Measurements from ENCODE around the gene SETD3. TPM values are rescaled to one million over a fixed set of nuclear protein-coding genes. Genes with fewer than 3 reads are reported as not detected.

SETD3 gene
- total and polyA plus RNA-seq, 2 of the 8 experiments (the other 6 are each of a cell fraction or from before 2014, with no cell fraction given), result 24.0 to 64.0 TPM

DNA sequence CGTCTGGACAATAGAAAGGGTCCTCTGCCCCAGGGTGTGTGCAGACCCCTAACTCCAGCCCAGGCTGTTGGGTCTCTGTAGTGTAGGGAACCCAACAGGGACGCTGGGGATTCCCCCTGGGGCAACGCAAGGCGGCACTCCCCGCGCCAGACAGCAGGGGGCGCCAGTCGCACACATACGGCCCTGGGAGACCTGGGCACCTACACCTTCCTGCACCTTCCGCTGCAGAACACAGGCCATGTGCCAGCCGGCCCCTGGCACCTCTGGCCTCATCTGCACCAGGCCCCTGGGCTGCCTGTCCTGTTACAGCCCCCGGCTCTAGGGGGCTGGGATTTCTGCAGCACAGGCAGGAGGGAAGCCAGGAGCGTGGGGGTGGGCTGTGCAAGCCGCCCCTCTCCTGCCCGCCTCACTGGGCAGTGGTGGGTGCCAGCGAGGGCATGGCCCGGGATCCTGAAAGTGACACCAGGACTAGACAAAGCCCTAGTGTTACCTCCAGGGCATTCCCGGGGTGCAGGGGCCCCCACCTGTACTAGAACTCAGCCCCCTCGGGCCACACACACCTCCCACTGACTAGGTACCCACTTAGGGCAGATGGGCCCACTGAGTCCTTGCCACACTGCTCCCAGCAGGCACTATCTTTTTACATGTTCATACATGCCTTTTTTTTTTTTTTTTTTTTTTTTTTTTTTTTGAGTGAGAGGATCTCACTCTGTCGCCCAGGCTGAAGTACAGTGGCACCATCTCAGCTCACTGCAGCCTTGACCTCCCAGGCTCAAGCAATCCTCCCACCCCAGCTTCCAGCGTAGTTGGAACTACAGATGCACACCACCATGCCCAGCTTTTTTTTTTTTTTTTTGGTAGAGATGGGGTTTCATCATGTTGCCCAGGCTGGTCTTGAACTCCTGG is 38.0 kb upstream of the SETD3 start (continued):
- TF ChIP-seq GABPA (IDR thresholded peaks at IDR 0.05; ENCODE audit: borderline replicate concordance, insufficient read depth, low read length) (peak; percentile 70; the same call in 1 of the 2 replicates), JUND (IDR thresholded peaks at IDR 0.05; ENCODE audit: low read length) (0 out of 2 replicates have a peak, but pooled peaks have one; percentile 10), POLR2AphosphoS5 (IDR thresholded peaks at IDR 0.05; ENCODE audit: low read depth, low read length) (no peak), CREB1 (IDR thresholded peaks at IDR 0.05) (0 out of 2 replicates have a peak, but pooled peaks have one; percentile 18), TEAD4 (IDR thresholded peaks at IDR 0.05; ENCODE audit: low read depth, low read length) (no peak), SIN3A (conservative IDR thresholded peaks at IDR 0.05 in 1 of 2, IDR thresholded peaks at IDR 0.05 in 1 of 2; ENCODE audit: low read depth in 1 of 2, low read length in 2 of 2) (0 out of 4 replicates have a peak, but pooled peaks of 1 of the 2 experiments have one; percentile 36), YY1 (IDR thresholded peaks at IDR 0.05; ENCODE audit: low read depth, low read length) (peak; percentile 77)

All from H1 (cell line).